Stimulated activated CD4-positive, alpha-beta T cell treated with anti-CD3 and anti-CD28 coated beads, Interleukin-4, amount 100 ng/mL, for 24 hours (primary cell): ENCODE data around the gene ESPNL.

Experiments
- DNase-seq: peaks from one replicate; pipeline ENCODE4 v3.0.0-alpha.2; 2020

ESPNL gene

DNA sequence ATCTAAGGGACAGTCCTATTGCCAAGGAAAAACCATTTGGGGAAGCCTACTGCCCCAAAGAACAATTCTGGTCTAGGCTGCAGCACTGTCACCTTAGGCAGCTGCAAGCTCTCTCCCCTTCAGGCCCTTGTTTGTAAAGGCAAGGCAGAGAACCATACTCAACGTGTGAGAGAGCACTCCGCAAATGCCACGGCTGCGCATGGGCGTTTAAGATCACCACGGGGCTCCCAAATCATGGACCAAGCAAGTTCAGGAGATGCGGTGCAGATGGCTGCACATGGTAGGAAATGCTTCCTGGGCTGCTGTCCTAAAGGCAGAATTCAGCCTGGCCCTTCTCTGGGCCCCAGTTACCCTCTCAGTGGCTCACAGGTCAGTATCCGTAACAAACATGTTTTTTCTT is 74.2 kb downstream of the ESPNL start:
- DNase-seq, result no peak

DNA sequence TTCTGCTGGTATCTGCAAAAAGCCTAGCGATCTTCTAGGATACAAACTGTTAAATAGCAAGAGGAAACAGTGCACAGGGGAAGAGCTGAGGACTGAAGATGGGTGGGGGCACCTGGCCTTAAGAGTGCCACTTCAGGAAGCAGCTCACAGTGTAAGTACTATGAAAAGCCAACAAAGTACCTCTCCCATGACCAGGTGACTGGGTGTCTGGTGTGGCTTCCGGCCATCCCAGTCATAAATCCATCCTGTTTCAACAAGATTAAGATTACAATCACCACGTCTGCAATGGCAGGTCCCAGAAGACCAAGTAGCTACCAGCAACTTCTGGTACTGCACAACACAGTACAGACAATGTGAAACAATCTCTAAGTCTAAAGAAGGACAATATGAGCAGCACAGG is 74.6 kb downstream of the ESPNL start:
- DNase-seq, result no peak

DNA sequence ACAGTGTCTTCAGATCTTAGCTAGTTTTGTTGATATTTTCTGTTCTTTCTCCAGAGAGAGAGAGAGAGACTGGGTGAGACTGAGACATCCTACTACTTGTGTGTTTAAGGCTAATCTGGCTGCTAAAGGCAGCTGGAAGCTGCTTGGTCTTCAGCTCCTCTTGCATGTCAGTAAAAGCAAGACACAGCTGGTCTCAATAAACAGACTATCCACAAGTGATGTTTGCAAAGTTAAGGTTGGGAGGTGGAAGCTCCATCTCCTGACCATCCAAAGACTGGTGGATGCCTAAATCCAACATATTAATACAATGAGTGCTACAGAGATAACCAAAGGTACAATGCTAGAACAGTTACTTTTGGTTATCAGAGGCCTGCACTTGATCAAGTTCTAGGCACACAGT is 76.5 kb downstream of the ESPNL start:
- DNase-seq, result no peak

DNA sequence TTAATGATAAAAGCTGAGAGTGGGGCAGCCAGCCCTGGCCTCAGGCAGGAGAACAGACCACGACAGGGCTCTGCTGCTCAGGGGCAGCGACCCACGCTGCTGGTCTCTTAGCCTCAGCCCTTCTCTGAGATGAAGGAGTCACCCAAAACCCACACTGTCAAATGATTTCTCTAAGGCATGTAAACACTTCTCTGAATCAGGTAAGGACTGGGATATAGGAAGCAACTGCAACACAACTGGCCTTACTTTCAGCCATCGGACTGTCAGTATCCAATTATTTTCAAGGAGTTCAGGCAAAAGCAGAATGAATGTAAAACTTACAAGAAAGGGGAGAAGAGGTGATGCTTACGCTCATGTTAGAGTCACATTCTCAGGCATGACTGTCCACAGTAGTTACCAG is 80.4 kb downstream of the ESPNL start:
- DNase-seq, result no peak

DNA sequence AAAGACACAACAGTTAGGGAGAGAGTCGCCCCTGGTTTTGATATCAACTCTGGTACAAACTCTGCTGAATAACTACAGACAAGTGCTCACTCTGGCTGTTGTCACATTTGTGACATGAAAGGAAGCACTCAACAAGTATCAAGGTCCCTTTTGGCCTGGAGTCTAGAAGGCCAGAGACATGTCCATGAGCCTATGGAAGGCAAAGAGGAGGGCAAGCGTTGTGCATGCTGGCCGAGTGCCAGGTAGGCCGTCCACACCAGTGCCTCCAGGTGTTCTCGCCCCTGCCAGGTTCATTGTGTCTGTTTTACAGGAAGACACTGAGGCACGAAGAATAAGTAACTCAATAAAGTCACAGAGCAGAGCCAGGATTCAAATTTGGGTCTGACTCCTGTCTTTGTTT is 82.2 kb downstream of the ESPNL start:
- no peak for DNase-seq
